Testis (tissue), 2 donors: ENCODE data around the gene AASDHPPT.

Source experiments
- CTCF ChIP-seq, 3 experiments: fragments of 450-650 bp in 2 of 3; fragments of 200-600 bp in 1 of 3; sonication (generic) in 1 of 3; IDR thresholded peaks; one replicate each; pipeline ENCODE4 v1.5.1; 2016 to 2019; ENCODE audit warnings: antibody characterized with exemption in 3 of 3, mild to moderate bottlenecking in 2 of 3, moderate library complexity in 1 of 3
- POLR2A ChIP-seq: fragments of 450-650 bp; IDR thresholded peaks from one replicate; pipeline ENCODE4 v1.6.1; 2017; ENCODE audit warnings: antibody characterized with exemption, mild to moderate bottlenecking, moderate library complexity

GRCh38 chr11:106086135-106086534, 8.7 kb downstream of the AASDHPPT start:
- TF ChIP-seq POLR2A, result no peak
- no peak for TF ChIP-seq CTCF (IDR thresholded peaks at IDR 0.05)
